Karpas-422 (cell line): Measurements from ENCODE around the gene GON7. TPM values are rescaled to one million over a fixed set of nuclear protein-coding genes. Genes with fewer than 3 reads are reported as not detected.
"Not testable (repeated sequence)": the region's sequence is repeated elsewhere in the genome, so short reads cannot be mapped to it uniquely, and the experiment has no call there.

ENCODE experiments used
- DNase-seq: peaks from one replicate; pipeline ENCODE4 v3.0.0-alpha.2; 2015
- H2AFZ ChIP-seq: fragments of 200-600 bp; sonication (generic); 2 replicates; pipeline ENCODE4 v1.6.1; 2014; ENCODE audit warnings: antibody characterized with exemption, low read length, mixed read lengths
- H3K27ac ChIP-seq: fragments of 200-600 bp; sonication (generic); 2 replicates; pipeline ENCODE4 v1.5.1; 2014; ENCODE audit warnings: mild to moderate bottlenecking, low read length, moderate library complexity
- H3K27me3 ChIP-seq: fragments of 200-600 bp; sonication (generic); 2 replicates; pipeline ENCODE4 v1.6.1; 2014; ENCODE audit warnings: low read length, mixed read lengths
- H3K36me3 ChIP-seq: fragments of 200-600 bp; sonication (generic); 2 replicates; pipeline ENCODE4 v1.6.1; 2014; ENCODE audit warnings: low read length, mixed read lengths; ENCODE audit not compliant: insufficient read depth
- H3K4me1 ChIP-seq: fragments of 200-600 bp; sonication (generic); 2 replicates; pipeline ENCODE4 v1.6.1; 2014; ENCODE audit warnings: mild to moderate bottlenecking, low read length, mixed read lengths
- H3K4me2 ChIP-seq: fragments of 200-600 bp; sonication (generic); 2 replicates; pipeline ENCODE4 v1.6.1; 2014; ENCODE audit warnings: low read length, low read depth, mild to moderate bottlenecking; ENCODE audit not compliant: poor library complexity, severe bottlenecking
- H3K4me3 ChIP-seq: fragments of 200-600 bp; sonication (generic); 2 replicates; pipeline ENCODE4 v1.5.1; 2014; ENCODE audit warnings: mild to moderate bottlenecking, antibody characterized with exemption, low read length, mixed read lengths
- H3K79me2 ChIP-seq: fragments of 200-600 bp; sonication (generic); 2 replicates; pipeline ENCODE4 v1.6.1; 2014; ENCODE audit warnings: mild to moderate bottlenecking, low read length, mixed read lengths
- H3K9ac ChIP-seq: fragments of 200-600 bp; sonication (generic); 2 replicates; pipeline ENCODE4 v1.6.0; 2014; ENCODE audit warnings: low read length
- H3K9me2 ChIP-seq: fragments of 200-600 bp; sonication (generic), shearing (Covaris generic); replicated peaks from 2 replicates; pipeline ENCODE4 v1.6.0; 2014; ENCODE audit warnings: mild to moderate bottlenecking, low read length, moderate library complexity; ENCODE audit not compliant: insufficient read depth
- H3K9me3 ChIP-seq: fragments of 300-700, 200-600 bp; sonication (generic); 2 replicates; pipeline ENCODE4 v1.6.1; 2014; ENCODE audit warnings: low read length, mixed read lengths
- H4K20me1 ChIP-seq: fragments of 200-600 bp; sonication (generic); 2 replicates; pipeline ENCODE4 v1.6.1; 2014; ENCODE audit warnings: mild to moderate bottlenecking, antibody characterized with exemption, low read length, low read depth; ENCODE audit not compliant: insufficient read depth
- total RNA-seq: library from RNA; depleted of rRNA; stranded (reverse); fragments of >200 nt; shearing (Covaris generic); gene quantifications from 2 replicates; pipeline ENCODE4 v1.2.3, GENCODE V29; 2014; ENCODE audit warnings: low replicate concordance

The GON7 gene
- total RNA-seq, 1 experiment from 2014 or later = 40.6 TPM

GRCh38 chr14:93233078-93233477 is 26.2 kb upstream of the GON7 start:
- H3K9me2 ChIP-seq, H3K4me3 ChIP-seq, H3K9me3 ChIP-seq, H3K36me3 ChIP-seq, H3K27me3 ChIP-seq, H4K20me1 ChIP-seq, H3K4me2 ChIP-seq, H3K9ac ChIP-seq, H2AFZ ChIP-seq, H3K4me1 ChIP-seq, H3K79me2 ChIP-seq, H3K27ac ChIP-seq, DNase-seq: not testable (repeated sequence)

- H3K27me3 ChIP-seq = no peaks in the 10 kb centered on the region
- no peaks in the 10 kb centered on the region; the same call in 1 of the 2 replicates for H4K20me1 ChIP-seq
- no peak overlapping the region for H3K4me2 ChIP-seq
- no peak overlapping the region for H3K4me3 ChIP-seq
- no peaks in the 10 kb centered on the region for H3K9me3 ChIP-seq
- H3K36me3 ChIP-seq = peaks cover 5% of the 10 kb centered on the region; the same call in 1 of the 2 replicates
- no peaks in the 10 kb centered on the region for H3K79me2 ChIP-seq
- H3K9me2 ChIP-seq = no peaks in the 10 kb centered on the region
- H3K27ac ChIP-seq = no peak overlapping the region
- DNase-seq = no peak
- H3K9ac ChIP-seq = no peak overlapping the region
- H2AFZ ChIP-seq = no peak overlapping the region
- no peaks in the 10 kb centered on the region for H3K4me1 ChIP-seq
These were observed 25.3 kb upstream of the GON7 start for GRCh38 chr14:93232159-93232558.

- H3K9me3 ChIP-seq = no peaks in the 10 kb centered on the region
- no peaks in the 10 kb centered on the region for H3K27me3 ChIP-seq
- H3K36me3 ChIP-seq = peaks cover 5% of the 10 kb centered on the region; the same call in 1 of the 2 replicates
- H2AFZ ChIP-seq = no peak overlapping the region
- H4K20me1 ChIP-seq = no peaks in the 10 kb centered on the region; the same call in 1 of the 2 replicates
- no peak overlapping the region for H3K9ac ChIP-seq
- no peaks in the 10 kb centered on the region for H3K4me1 ChIP-seq
- H3K79me2 ChIP-seq = no peaks in the 10 kb centered on the region
- H3K4me2 ChIP-seq = no peak overlapping the region
- H3K9me2 ChIP-seq = no peaks in the 10 kb centered on the region
- DNase-seq = no peak
- no peak overlapping the region for H3K27ac ChIP-seq
- H3K4me3 ChIP-seq = no peak overlapping the region
These were observed 24.5 kb upstream of the GON7 start for GRCh38 chr14:93231129-93231979.

- peaks cover 8% of the 10 kb centered on the region; the same call in 1 of the 2 replicates for H3K36me3 ChIP-seq
- no peak overlapping the region for H3K9ac ChIP-seq
- H2AFZ ChIP-seq = no peak overlapping the region
These were observed 23.7 kb upstream of the GON7 start for GRCh38 chr14:93230539-93230938.

GRCh38 chr14:93228550-93228949 is 21.7 kb upstream of the GON7 start:
- no peaks in the 10 kb centered on the region for H3K79me2 ChIP-seq
- peaks cover 15% of the 10 kb centered on the region; the same call in 1 of the 2 replicates for H3K36me3 ChIP-seq
- no peak overlapping the region for H3K9ac ChIP-seq
- no peak overlapping the region for H2AFZ ChIP-seq
- H3K27ac ChIP-seq = no peak overlapping the region
- H4K20me1 ChIP-seq = no peaks in the 10 kb centered on the region
- DNase-seq = no peak
- no peak overlapping the region for H3K4me2 ChIP-seq
- H3K9me2 ChIP-seq = no peaks in the 10 kb centered on the region
- no peaks in the 10 kb centered on the region for H3K9me3 ChIP-seq
- H3K4me3 ChIP-seq = no peak overlapping the region
- no peaks in the 10 kb centered on the region for H3K27me3 ChIP-seq
- H3K4me1 ChIP-seq = no peaks in the 10 kb centered on the region

More at GRCh38 chr14:93230539-93230938, 23.7 kb upstream of the GON7 start:
- no peaks in the 10 kb centered on the region for H3K9me3 ChIP-seq
- H3K79me2 ChIP-seq = no peaks in the 10 kb centered on the region
- no peaks in the 10 kb centered on the region for H3K4me1 ChIP-seq
- H3K4me3 ChIP-seq = no peak overlapping the region
- DNase-seq = no peak
- no peak overlapping the region for H3K27ac ChIP-seq
- H3K27me3 ChIP-seq = no peaks in the 10 kb centered on the region
- H3K4me2 ChIP-seq = no peak overlapping the region
- H4K20me1 ChIP-seq = no peaks in the 10 kb centered on the region; the same call in 1 of the 2 replicates
- no peaks in the 10 kb centered on the region for H3K9me2 ChIP-seq

- H3K36me3 ChIP-seq = peaks cover 37% of the 10 kb centered on the region
These were observed 16.7 kb upstream of the GON7 start for GRCh38 chr14:93223565-93223964.

DNA sequence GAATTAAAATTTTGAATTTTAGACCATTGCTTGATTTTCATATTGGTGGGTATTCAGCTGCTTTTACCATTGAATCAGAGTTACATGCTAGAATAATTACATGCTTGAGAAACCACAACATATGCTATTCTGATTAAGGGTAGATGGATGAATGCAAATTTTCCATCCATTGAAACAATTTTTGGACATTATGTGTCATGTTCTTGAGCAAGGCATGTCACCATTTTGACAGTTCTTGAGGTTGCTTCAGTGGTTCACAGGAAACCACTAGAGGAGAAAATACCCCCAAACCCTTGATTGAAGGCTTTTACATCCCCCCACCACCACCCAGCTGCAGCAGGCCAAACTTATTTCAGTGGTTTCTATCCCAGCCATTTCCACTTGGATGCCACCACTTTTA is 13.6 kb upstream of the GON7 start:
- Histone ChIP-seq H3K4me3 (no peak overlapping the region), H3K9me3 (no peaks in the 10 kb centered on the region), H3K36me3 (peaks cover 44% of the 10 kb centered on the region), H2AFZ (no peak overlapping the region), H3K4me2 (no peak overlapping the region), H3K9ac (no peak overlapping the region), H3K27me3 (no peaks in the 10 kb centered on the region), H3K9me2 (no peaks in the 10 kb centered on the region), H3K27ac (no peak overlapping the region), H3K79me2 (no peaks in the 10 kb centered on the region), H3K4me1 (peaks cover 2% of the 10 kb centered on the region; the same call in 1 of the 2 replicates), H4K20me1 (no peaks in the 10 kb centered on the region)
- DNase-seq = peak; percentile 61

More at GRCh38 chr14:93223565-93223964, 16.7 kb upstream of the GON7 start:
- no peak for DNase-seq
- Histone ChIP-seq H3K4me1 (peaks cover 2% of the 10 kb centered on the region; the same call in 1 of the 2 replicates), H3K4me2 (no peak overlapping the region), H4K20me1 (no peaks in the 10 kb centered on the region), H3K9me3 (no peaks in the 10 kb centered on the region), H3K9ac (no peak overlapping the region), H3K27ac (no peak overlapping the region), H3K4me3 (no peak overlapping the region), H3K27me3 (no peaks in the 10 kb centered on the region), H3K9me2 (no peaks in the 10 kb centered on the region), H2AFZ (no peak overlapping the region), H3K79me2 (no peaks in the 10 kb centered on the region)

DNA sequence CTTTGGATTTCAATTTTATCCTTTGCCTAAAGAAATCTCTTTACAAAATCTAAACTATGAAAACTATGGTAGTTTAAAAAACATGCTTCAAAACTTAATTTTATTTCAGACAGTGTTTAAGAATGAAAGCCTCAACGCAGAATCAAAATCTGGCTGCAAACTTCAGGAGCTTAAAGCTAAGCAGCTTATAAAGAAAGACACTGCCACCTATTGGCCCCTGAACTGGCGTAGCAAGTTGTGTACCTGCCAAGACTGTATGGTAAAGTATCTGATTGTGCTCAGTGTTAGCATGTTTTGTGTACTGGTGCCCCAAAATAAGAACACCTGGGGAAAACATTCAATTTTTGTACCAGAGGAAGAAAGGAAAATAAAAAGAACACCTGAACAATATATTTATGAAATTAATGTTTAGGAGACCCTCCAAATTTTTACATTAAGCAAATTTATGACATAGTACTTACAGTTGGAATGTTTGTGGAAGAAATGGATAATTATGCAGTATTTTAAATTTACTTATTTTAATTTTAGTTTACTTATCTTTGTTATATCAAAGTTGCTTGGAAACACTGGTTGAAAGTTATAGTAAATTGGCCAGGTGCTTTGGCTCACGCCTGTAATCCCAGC is 12.3 kb upstream of the GON7 start:
- Histone ChIP-seq H3K4me2 (no peak overlapping the region), H3K4me3 (no peak overlapping the region), H3K27ac (no peak overlapping the region), H3K27me3 (no peaks in the 10 kb centered on the region), H3K4me1 (peaks cover 2% of the 10 kb centered on the region; the same call in 1 of the 2 replicates), H3K9me2 (no peaks in the 10 kb centered on the region), H4K20me1 (no peaks in the 10 kb centered on the region), H3K9me3 (no peaks in the 10 kb centered on the region), H3K79me2 (no peaks in the 10 kb centered on the region), H3K9ac (no peak overlapping the region), H3K36me3 (peaks cover 43% of the 10 kb centered on the region), H2AFZ (no peak overlapping the region)
- DNase-seq = peak; percentile 89
